Tibial nerve (tissue), 4 donors: ENCODE data around the gene MEIS2. TPM values are rescaled to one million over a fixed set of nuclear protein-coding genes. Genes with fewer than 3 reads are reported as not detected.

Experiments
- DNase-seq, 2 donors: peaks; one replicate each; pipeline ENCODE4 v3.0.0-alpha.2; 2019; ENCODE audit warnings: low spot score in 2 of 2
- H3K27ac ChIP-seq, 4 donors: fragments of 200-600 bp; sonication (generic) in 3 of 4; one replicate each; pipeline ENCODE4 v1.5.1; 2017 to 2019; ENCODE audit warnings: mild to moderate bottlenecking in 1 of 4
- H3K27me3 ChIP-seq, 2 donors: fragments of 200-600 bp; sonication (generic) in 1 of 2; one replicate each; pipeline versions ENCODE4 v1.5.1 to v1.6.0; 2017 to 2019
- H3K36me3 ChIP-seq, 3 donors: fragments of 200-600 bp; sonication (generic); one replicate each; pipeline ENCODE4 v1.5.1; 2018 to 2019
- H3K4me1 ChIP-seq, 4 donors: fragments of 200-600 bp; sonication (generic) in 3 of 4; one replicate each; pipeline ENCODE4 v1.5.1; 2017 to 2019
- H3K4me3 ChIP-seq, 4 donors: fragments of 200-600 bp; sonication (generic) in 3 of 4; one replicate each; pipeline ENCODE4 v1.5.1; 2017 to 2019; ENCODE audit warnings: mild to moderate bottlenecking in 1 of 4, moderate library complexity in 1 of 4
- H3K9me3 ChIP-seq, 4 donors: fragments of 200-600 bp; sonication (generic) in 3 of 4; one replicate each; pipeline ENCODE4 v1.5.1; 2017 to 2019
- EP300 ChIP-seq, 2 donors: sonication (generic); formaldehyde crosslinking; IDR thresholded peaks; one replicate each; pipeline ENCODE4 v1.6.1; 2017; ENCODE audit warnings: antibody characterized with exemption in 2 of 2, mild to moderate bottlenecking in 1 of 2
- POLR2A ChIP-seq, 2 donors: fragments of 450-650 bp; IDR thresholded peaks; one replicate each; pipeline ENCODE4 v1.6.1; 2017; ENCODE audit warnings: antibody characterized with exemption in 2 of 2, mild to moderate bottlenecking in 2 of 2, moderate library complexity in 2 of 2
- WGBS, 2 donors: methylation state at CpG; one replicate each; pipeline ENCODE4 v1.1.5; 2018; 5-methylcytosine and 5-hydroxymethylcytosine counted together
- total RNA-seq, 4 donors: library from RNA; depleted of rRNA; stranded (reverse); fragments of >200 nt; gene quantifications; one replicate each; pipeline ENCODE4 v1.1.0, GENCODE V29; 2016
- TF ChIP-seq, protein P1 (sequence below), 5 experiments: fragments of 200-600 bp in 3 of 5; fragments of 450-650 bp in 2 of 5; sonication (generic) in 3 of 5; IDR thresholded peaks; one replicate each; pipeline ENCODE4 v1.5.1; 2016 to 2019; ENCODE audit warnings: antibody characterized with exemption in 5 of 5, mild to moderate bottlenecking in 3 of 5, moderate library complexity in 2 of 5

Gene MEIS2
- total RNA-seq, 4 donors from 2014 or later, result 9.4 to 15.7 (median 14.3) TPM

DNA sequence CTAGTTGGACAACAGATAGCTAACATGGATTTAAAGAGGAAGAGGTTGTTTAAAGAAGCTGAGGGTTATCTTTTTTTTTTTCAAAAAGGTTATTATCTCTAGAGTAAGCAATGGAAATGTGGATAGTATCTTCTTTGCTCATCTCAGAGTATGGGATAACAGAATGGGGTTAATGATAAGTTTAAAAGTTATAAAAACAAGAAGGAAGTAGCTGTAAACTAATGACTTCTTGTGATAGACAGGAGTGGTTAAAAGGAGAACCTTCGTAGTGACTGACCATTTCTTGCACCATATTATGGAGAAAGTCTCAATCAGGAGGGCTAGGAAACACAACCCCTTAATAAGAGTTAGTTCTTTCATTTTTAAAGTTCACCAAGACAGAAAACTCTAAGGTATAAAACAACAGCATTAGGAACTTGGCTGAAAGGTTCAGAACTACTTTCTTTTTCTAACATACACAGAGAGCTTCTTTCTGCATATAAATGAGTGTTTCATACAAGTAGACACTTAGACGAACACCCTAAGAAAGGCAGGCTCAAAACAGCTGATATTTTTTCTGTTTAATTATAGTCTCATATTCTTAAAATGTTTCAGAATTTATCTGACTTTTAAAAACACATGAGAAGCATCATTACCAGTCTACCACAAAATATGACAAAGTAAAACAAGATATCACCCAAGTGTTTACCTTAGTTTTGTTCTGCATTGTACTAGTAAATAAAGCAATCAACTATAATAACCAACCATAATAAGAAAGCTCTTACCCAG, 140.0 kb downstream of the MEIS2 start:
- TF ChIP-seq POLR2A (IDR thresholded peaks at IDR 0.05) (no peak), EP300 (IDR thresholded peaks at IDR 0.05) (no peak)
- TF ChIP-seq, protein P1, sequence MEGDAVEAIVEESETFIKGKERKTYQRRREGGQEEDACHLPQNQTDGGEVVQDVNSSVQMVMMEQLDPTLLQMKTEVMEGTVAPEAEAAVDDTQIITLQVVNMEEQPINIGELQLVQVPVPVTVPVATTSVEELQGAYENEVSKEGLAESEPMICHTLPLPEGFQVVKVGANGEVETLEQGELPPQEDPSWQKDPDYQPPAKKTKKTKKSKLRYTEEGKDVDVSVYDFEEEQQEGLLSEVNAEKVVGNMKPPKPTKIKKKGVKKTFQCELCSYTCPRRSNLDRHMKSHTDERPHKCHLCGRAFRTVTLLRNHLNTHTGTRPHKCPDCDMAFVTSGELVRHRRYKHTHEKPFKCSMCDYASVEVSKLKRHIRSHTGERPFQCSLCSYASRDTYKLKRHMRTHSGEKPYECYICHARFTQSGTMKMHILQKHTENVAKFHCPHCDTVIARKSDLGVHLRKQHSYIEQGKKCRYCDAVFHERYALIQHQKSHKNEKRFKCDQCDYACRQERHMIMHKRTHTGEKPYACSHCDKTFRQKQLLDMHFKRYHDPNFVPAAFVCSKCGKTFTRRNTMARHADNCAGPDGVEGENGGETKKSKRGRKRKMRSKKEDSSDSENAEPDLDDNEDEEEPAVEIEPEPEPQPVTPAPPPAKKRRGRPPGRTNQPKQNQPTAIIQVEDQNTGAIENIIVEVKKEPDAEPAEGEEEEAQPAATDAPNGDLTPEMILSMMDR (IDR thresholded peaks at IDR 0.05), result no peak
- H3K36me3 ChIP-seq, result no peaks in the 10 kb centered on the region
- H3K4me1 ChIP-seq, result no peaks in the 10 kb centered on the region
- 33 to 41% methylated on average over 2 of the region's 2 CpGs for WGBS, 2 donors
- H3K4me3 ChIP-seq, result no peak overlapping the region
- no peaks in the 10 kb centered on the region for H3K9me3 ChIP-seq
- H3K27me3 ChIP-seq, result no peaks in the 10 kb centered on the region
- H3K27ac ChIP-seq, result no peak overlapping the region
- no peak for DNase-seq

- H3K9me3 ChIP-seq, result no peaks in the 10 kb centered on the region
- H3K36me3 ChIP-seq, result no peaks in the 10 kb centered on the region
- H3K4me3 ChIP-seq, result no peak overlapping the region
- no peak overlapping the region for H3K27ac ChIP-seq
- DNase-seq, result no peak
- TF ChIP-seq POLR2A (IDR thresholded peaks at IDR 0.05) (no peak), EP300 (IDR thresholded peaks at IDR 0.05) (no peak)
- TF ChIP-seq, protein P1 (IDR thresholded peaks at IDR 0.05), result no peak
- no peaks in the 10 kb centered on the region for H3K27me3 ChIP-seq
- H3K4me1 ChIP-seq, result no peaks in the 10 kb centered on the region
These were observed 140.6 kb downstream of the MEIS2 start for GRCh38 chr15:36959746-36960145.

DNA sequence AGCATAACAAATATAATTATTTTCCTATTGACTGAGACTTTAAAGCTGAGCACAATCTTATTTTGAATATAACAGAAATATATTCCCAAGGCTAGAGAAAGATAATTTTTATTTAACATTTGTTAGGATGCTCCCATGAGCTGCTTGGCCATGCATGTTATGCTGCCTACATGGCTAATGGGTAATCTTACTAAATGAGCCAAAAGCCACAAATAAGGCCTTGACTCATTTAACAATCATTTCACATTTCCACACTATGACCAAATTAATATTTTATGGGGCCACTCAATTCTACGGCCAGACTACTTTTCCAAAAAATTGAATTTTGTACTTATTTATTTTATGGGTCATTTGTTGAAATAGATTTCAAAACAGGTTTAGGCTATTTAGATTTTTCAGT, 141.7 kb downstream of the MEIS2 start:
- Histone ChIP-seq H3K27me3 (no peaks in the 10 kb centered on the region), H3K4me1 (no peaks in the 10 kb centered on the region), H3K27ac (no peak overlapping the region), H3K4me3 (no peak overlapping the region), H3K36me3 (no peaks in the 10 kb centered on the region), H3K9me3 (no peaks in the 10 kb centered on the region)
- no peak for TF ChIP-seq POLR2A (IDR thresholded peaks at IDR 0.05)
- WGBS, 2 donors, result 94% methylated on average over 1 of the region's 1 CpG
- DNase-seq, result no peak

- no peaks in the 10 kb centered on the region for H3K9me3 ChIP-seq
- no peak overlapping the region for H3K4me3 ChIP-seq
- TF ChIP-seq EP300 (IDR thresholded peaks at IDR 0.05) (no peak), POLR2A (IDR thresholded peaks at IDR 0.05) (no peak)
- TF ChIP-seq, protein P1 (IDR thresholded peaks at IDR 0.05), result no peak
- H3K27me3 ChIP-seq, result no peaks in the 10 kb centered on the region
- H3K4me1 ChIP-seq, result no peaks in the 10 kb centered on the region
- H3K36me3 ChIP-seq, result no peaks in the 10 kb centered on the region
- no peak for DNase-seq
- H3K27ac ChIP-seq, result no peak overlapping the region
- 93 to 100% methylated on average over 1 of the region's 1 CpG for WGBS, 2 donors
These were observed 145.9 kb downstream of the MEIS2 start for GRCh38 chr15:36954486-36954885.

GRCh38 chr15:36953346-36953745, 147.0 kb downstream of the MEIS2 start:
- DNase-seq, result no peak
- Histone ChIP-seq H3K9me3 (no peaks in the 10 kb centered on the region), H3K36me3 (no peaks in the 10 kb centered on the region), H3K4me3 (no peak overlapping the region), H3K27ac (no peak overlapping the region), H3K27me3 (no peaks in the 10 kb centered on the region), H3K4me1 (no peaks in the 10 kb centered on the region)
- 87 to 96% methylated on average over 3 of the region's 3 CpGs for WGBS, 2 donors
- TF ChIP-seq EP300 (IDR thresholded peaks at IDR 0.05) (no peak), POLR2A (IDR thresholded peaks at IDR 0.05) (no peak)
- TF ChIP-seq, protein P1 (IDR thresholded peaks at IDR 0.05), result no peak
